HG02943 (cell line): ENCODE data around the gene SUGCT.

ENCODE experiments used
- ATAC-seq: cut with Tn5 transposase; IDR thresholded peaks from one replicate; pipeline ENCODE4 v1.9.1; 2021; ENCODE audit warnings: mild to moderate bottlenecking, low read depth, moderate library complexity; ENCODE audit not compliant: unreplicated experiment

The SUGCT gene

GRCh38 chr7:40700653-40701421 is 566.0 kb downstream of the SUGCT start:
- ATAC-seq: no peak

GRCh38 chr7:40701836-40702551 is 567.2 kb downstream of the SUGCT start:
- ATAC-seq: no peak

- no peak for ATAC-seq
Measured at GRCh38 chr7:40704172-40704571, 569.4 kb downstream of the SUGCT start.

GRCh38 chr7:40706829-40707228 is 572.0 kb downstream of the SUGCT start:
- ATAC-seq: no peak

- no peak for ATAC-seq
Measured at GRCh38 chr7:40709062-40709964, 574.5 kb downstream of the SUGCT start.

GRCh38 chr7:40711706-40712105 is 576.9 kb downstream of the SUGCT start:
- no peak for ATAC-seq

GRCh38 chr7:40714363-40715052 is 579.7 kb downstream of the SUGCT start:
- no peak for ATAC-seq

GRCh38 chr7:40715053-40715430 is 580.2 kb downstream of the SUGCT start:
- ATAC-seq: no peak

GRCh38 chr7:40716052-40716451 is 581.2 kb downstream of the SUGCT start:
- no peak for ATAC-seq

- peak; percentile 68 for ATAC-seq
Measured at GRCh38 chr7:40717242-40717641, 582.4 kb downstream of the SUGCT start.

GRCh38 chr7:40720416-40720815 is 585.6 kb downstream of the SUGCT start:
- ATAC-seq: no peak

GRCh38 chr7:40721342-40721949 is 586.6 kb downstream of the SUGCT start:
- ATAC-seq: no peak

GRCh38 chr7:40722242-40722641 is 587.4 kb downstream of the SUGCT start:
- ATAC-seq: no peak

- no peak for ATAC-seq
Measured at GRCh38 chr7:40723829-40724228, 589.0 kb downstream of the SUGCT start.

- no peak for ATAC-seq
Measured at GRCh38 chr7:40726559-40726958, 591.8 kb downstream of the SUGCT start.

GRCh38 chr7:40733114-40733513 is 598.3 kb downstream of the SUGCT start:
- no peak for ATAC-seq

GRCh38 chr7:40733578-40733977 is 598.8 kb downstream of the SUGCT start:
- ATAC-seq: no peak

GRCh38 chr7:40739257-40739656 is 604.5 kb downstream of the SUGCT start:
- ATAC-seq: no peak

- ATAC-seq: no peak
Measured at GRCh38 chr7:40742270-40742669, 607.5 kb downstream of the SUGCT start.
